Caco-2 (cell line): ENCODE results near the gene PRR35. TPM values are rescaled to one million over a fixed set of nuclear protein-coding genes. Genes with fewer than 3 reads are reported as not detected.
A peak's percentile ranks its signal among the peaks of the same experiment; 100 is the strongest.

Source experiments
- BruUV-seq: library from RNA; stranded (reverse); fragments of 400-500 nt; replicated peaks from 2 replicates; lab custom pipeline; 2021; lab: Mats Ljungman, UMichigan
- CTCF ChIA-PET: fragments of 300-600 bp; sonication (Branson Sonifier 250); formaldehyde crosslinking; loops from one replicate; lab custom pipeline; 2022; ENCODE audit warnings: antibody characterized with exemption; lab: Charles Lee
- POLR2A ChIA-PET: fragments of 300-600 bp; sonication (Branson Sonifier 250); formaldehyde crosslinking; loops from one replicate; lab custom pipeline; 2022; ENCODE audit warnings: antibody characterized with exemption; lab: Charles Lee
- DNase-seq, 2 experiments: peaks; one replicate each; pipeline versions ENCODE4 v3.0.0 to v3.0.0-alpha.2; 2020 to 2022
- H3K27me3 ChIP-seq: replicated peaks from 2 replicates; pipeline ENCODE4 v1.6.0; 2011; ENCODE audit warnings: low read length; ENCODE audit not compliant: control insufficient read depth, insufficient read depth
- H3K36me3 ChIP-seq: 2 replicates; pipeline ENCODE4 v1.5.1; 2011; ENCODE audit warnings: low read length; ENCODE audit not compliant: control insufficient read depth, insufficient read depth
- H3K4me1 ChIP-seq: fragments of 250-450 bp; sonication (Bioruptor Pico); 2 replicates; pipeline ENCODE4 v1.5.1; 2020; ENCODE audit warnings: mild to moderate bottlenecking
- H3K4me3 ChIP-seq: 2 replicates; pipeline ENCODE4 v1.5.1; 2011; ENCODE audit warnings: low read depth, mild to moderate bottlenecking, control low read depth, low read length
- H3K9me3 ChIP-seq: fragments of 250-450 bp; sonication (Bioruptor Pico); 2 replicates; pipeline ENCODE4 v1.5.1; 2020; ENCODE audit warnings: mild to moderate bottlenecking, moderate library complexity
- H3K27ac Mint-ChIP-seq: one replicate; pipeline ENCODE4 v1.8.0; 2022; ENCODE audit warnings: mixed read lengths; ENCODE audit not compliant: unreplicated experiment
- H3K27me3 Mint-ChIP-seq: one replicate; pipeline ENCODE4 v1.8.0; 2022; ENCODE audit warnings: mixed read lengths; ENCODE audit not compliant: insufficient read depth, unreplicated experiment
- H3K36me3 Mint-ChIP-seq: one replicate; pipeline ENCODE4 v1.8.0; 2022; ENCODE audit warnings: mild to moderate bottlenecking, mixed read lengths; ENCODE audit not compliant: insufficient read depth, unreplicated experiment
- H3K4me1 Mint-ChIP-seq: one replicate; pipeline ENCODE4 v1.8.0; 2022; ENCODE audit warnings: low read depth, mixed read lengths; ENCODE audit not compliant: unreplicated experiment
- H3K4me3 Mint-ChIP-seq: one replicate; pipeline ENCODE4 v1.8.0; 2022; ENCODE audit warnings: mild to moderate bottlenecking, moderate library complexity, mixed read lengths; ENCODE audit not compliant: unreplicated experiment
- H3K9me3 Mint-ChIP-seq: one replicate; pipeline ENCODE4 v1.8.0; 2022; ENCODE audit warnings: mixed read lengths; ENCODE audit not compliant: unreplicated experiment
- intact Hi-C: fragments of 100-400 bp; cut with micrococcal nuclease; formaldehyde crosslinking; loops from one replicate; pipeline ENCODE4 v1.10.0; 2022; ENCODE audit not compliant: unreplicated experiment
- total RNA-seq: library from RNA; stranded (reverse); gene quantifications from 2 replicates; pipeline ENCODE4 v1.2.3, GENCODE V29; 2022
- TF ChIP-seq, protein P1 (sequence below), 2 experiments: fragments of 200-600 bp in 1 of 2; IDR thresholded peaks; 1 replicate in 1 of 2; 2 replicates in 1 of 2; pipeline versions ENCODE4 v1.5.1 to v1.8.0; 2011 to 2022; ENCODE audit warnings: antibody characterized with exemption in 1 of 2, control low read depth in 1 of 2, inconsistent platforms in 1 of 2, low read depth in 1 of 2, low read length in 1 of 2, mild to moderate bottlenecking in 1 of 2, moderate library complexity in 1 of 2; ENCODE audit not compliant: insufficient read depth in 1 of 2, severe bottlenecking in 1 of 2, unreplicated experiment in 1 of 2

The PRR35 gene
- total RNA-seq, 1 experiment from 2014 or later: not detected

DNA sequence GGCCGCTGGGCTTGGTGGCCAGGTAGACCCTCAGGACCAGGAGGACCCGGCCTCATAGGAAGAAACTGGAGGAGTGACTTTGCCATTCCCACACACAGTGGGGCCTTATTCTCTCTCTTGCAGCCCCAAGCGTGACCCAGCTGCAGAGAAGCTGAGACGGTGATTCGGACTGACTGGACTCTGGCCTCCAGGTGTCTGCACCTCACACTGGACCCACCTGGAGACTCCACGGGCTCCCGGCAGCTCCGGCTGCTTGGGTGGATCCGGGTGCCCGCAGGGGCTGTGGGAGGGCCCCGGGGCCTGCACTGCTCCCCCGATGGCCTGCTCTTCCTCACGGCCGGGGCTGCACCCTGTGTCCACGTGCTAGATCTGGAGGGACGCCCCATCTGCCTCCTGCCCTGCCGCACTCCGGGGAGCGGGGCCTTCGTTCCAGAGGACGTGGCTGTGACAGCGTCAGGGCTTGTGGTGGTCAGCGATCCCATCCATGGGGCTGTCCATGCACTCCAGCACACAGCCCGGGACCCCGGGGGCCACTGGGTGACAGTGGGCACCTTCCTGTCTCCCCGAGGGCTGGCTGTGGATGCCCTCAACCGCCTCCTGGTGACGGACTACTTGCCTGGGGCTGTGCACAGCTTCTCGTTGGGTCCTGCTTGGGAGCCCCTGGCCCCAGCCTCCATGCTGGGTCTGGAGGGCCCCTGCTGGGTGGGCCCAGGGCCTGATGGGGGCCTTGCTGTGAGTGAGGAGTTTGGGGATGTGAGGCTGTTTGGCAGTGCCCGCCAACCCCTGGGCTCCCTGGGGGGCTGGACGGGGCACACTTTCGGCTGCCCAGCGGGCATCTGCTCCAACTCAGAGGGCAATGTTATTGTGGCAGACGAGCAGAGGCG is 7.4 kb downstream of the PRR35 start:
- Mint-ChIP-seq H3K4me3 (no peak overlapping the region), H3K36me3 (peaks cover 5% of the 10 kb centered on the region), H3K4me1 (peaks cover 12% of the 10 kb centered on the region), H3K27ac (no peak overlapping the region), H3K9me3 (no peaks in the 10 kb centered on the region), H3K27me3 (no peaks in the 10 kb centered on the region)
- H3K27me3 ChIP-seq: no peaks in the 10 kb centered on the region
- H3K4me1 ChIP-seq: peaks cover 9% of the 10 kb centered on the region; the same call in 1 of the 2 replicates
- H3K36me3 ChIP-seq: no peaks in the 10 kb centered on the region
- intact Hi-C loops: no loop called here
- ChIA-PET CTCF (no interaction called here), POLR2A (no interaction called here)
- TF ChIP-seq, protein P1, sequence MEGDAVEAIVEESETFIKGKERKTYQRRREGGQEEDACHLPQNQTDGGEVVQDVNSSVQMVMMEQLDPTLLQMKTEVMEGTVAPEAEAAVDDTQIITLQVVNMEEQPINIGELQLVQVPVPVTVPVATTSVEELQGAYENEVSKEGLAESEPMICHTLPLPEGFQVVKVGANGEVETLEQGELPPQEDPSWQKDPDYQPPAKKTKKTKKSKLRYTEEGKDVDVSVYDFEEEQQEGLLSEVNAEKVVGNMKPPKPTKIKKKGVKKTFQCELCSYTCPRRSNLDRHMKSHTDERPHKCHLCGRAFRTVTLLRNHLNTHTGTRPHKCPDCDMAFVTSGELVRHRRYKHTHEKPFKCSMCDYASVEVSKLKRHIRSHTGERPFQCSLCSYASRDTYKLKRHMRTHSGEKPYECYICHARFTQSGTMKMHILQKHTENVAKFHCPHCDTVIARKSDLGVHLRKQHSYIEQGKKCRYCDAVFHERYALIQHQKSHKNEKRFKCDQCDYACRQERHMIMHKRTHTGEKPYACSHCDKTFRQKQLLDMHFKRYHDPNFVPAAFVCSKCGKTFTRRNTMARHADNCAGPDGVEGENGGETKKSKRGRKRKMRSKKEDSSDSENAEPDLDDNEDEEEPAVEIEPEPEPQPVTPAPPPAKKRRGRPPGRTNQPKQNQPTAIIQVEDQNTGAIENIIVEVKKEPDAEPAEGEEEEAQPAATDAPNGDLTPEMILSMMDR (IDR thresholded peaks at IDR 0.05; ENCODE audit: insufficient read depth in 1 of 2, low read depth in 1 of 2, low read length in 1 of 2, severe bottlenecking in 1 of 2, unreplicated experiment in 1 of 2): no peak
- no peak overlapping the region for H3K4me3 ChIP-seq
- BruUV-seq: no TSS peak
- no peak for DNase-seq
- H3K9me3 ChIP-seq: no peaks in the 10 kb centered on the region

DNA sequence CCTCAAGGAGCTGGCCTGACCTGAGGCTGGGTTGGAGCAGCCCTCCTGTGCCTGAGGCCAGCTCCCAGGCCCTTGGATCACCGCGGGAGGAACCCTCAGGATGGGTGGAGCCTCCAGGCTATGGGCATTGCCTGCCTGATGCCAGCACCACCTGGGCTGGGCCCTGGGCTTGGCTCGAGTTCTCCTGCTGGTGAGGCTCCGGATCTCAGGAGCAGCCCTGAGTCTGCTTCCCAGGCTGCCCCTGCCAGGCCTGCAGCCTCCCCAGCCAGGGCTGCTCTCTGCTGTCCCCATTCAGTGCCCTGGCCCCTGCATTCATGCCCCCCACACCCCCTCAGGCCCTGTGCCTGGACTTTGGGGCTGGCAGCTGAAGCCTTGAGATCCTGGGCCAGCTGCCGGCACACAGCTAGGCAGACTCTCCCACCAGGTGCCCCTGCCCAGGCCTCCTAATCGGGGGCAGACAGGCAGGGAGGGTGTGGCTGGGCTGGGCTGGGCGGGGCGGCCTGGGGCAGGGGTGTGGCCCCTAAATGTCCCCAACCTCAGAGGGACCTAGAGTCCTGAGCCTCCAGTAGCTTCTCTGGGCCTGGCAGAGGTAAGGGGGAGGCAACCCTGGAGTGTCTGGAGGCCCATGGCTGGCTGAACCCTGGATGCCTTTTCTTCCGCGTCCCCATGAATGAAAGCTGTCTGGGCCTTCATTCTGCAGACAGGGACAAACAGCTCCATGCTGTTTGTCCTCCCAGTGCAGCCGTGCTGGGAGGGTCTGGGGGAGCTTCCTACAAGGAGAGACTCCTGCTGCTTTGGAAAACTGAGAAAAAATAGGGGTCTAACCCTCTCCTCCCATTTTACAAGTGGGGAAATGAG is 8.4 kb downstream of the PRR35 start:
- Mint-ChIP-seq H3K4me3 (peak overlapping the region; percentile 75), H3K4me1 (peaks cover 12% of the 10 kb centered on the region), H3K36me3 (peaks cover 5% of the 10 kb centered on the region), H3K27ac (peak overlapping the region; percentile 82), H3K27me3 (no peaks in the 10 kb centered on the region), H3K9me3 (no peaks in the 10 kb centered on the region)
- CTCF ChIA-PET: interaction anchor here (0.6 kb wide), 1 partner anchor 8 kb away, joined by 3 read pairs; no protein-coding TSS in a partner anchor
- H3K4me3 ChIP-seq: peak overlapping the region; percentile 59
- H3K36me3 ChIP-seq: no peaks in the 10 kb centered on the region
- intact Hi-C loops: no loop called here
- no peaks in the 10 kb centered on the region for H3K9me3 ChIP-seq
- DNase-seq: no peak
- H3K27me3 ChIP-seq: no peaks in the 10 kb centered on the region
- no TSS peak for BruUV-seq
- POLR2A ChIA-PET: no interaction called here
- peaks cover 9% of the 10 kb centered on the region; the same call in 1 of the 2 replicates for H3K4me1 ChIP-seq
- TF ChIP-seq, protein P1 (IDR thresholded peaks at IDR 0.05; ENCODE audit: insufficient read depth in 1 of 2, low read depth in 1 of 2, low read length in 1 of 2, severe bottlenecking in 1 of 2, unreplicated experiment in 1 of 2): no peak
